Inferior parietal cortex (tissue), 1 donor: ENCODE data around the gene AJM1.
"Not testable (repeated sequence)": the region's sequence is repeated elsewhere in the genome, so short reads cannot be mapped to it uniquely, and the experiment has no call there.

Experiments used
- DNase-seq: peaks from one replicate; pipeline ENCODE4 v3.0.0-alpha.2; 2016; ENCODE audit errors: extremely low spot score

Gene AJM1

GRCh38 chr9:136875155-136875554 is 32.9 kb downstream of the AJM1 start:
- no peak for DNase-seq

- DNase-seq: no peak
Observed at GRCh38 chr9:136876476-136876875, 34.2 kb downstream of the AJM1 start.

- DNase-seq: no peak
Observed at GRCh38 chr9:136880651-136881050, 38.4 kb downstream of the AJM1 start.

GRCh38 chr9:136881691-136882108 is 39.4 kb downstream of the AJM1 start:
- DNase-seq: no peak

- DNase-seq: no peak
Observed at GRCh38 chr9:136882109-136882946, 40.0 kb downstream of the AJM1 start.

- DNase-seq: not testable (repeated sequence)
Observed at GRCh38 chr9:136882947-136883283, 40.6 kb downstream of the AJM1 start.

- DNase-seq: not testable (repeated sequence)
Observed at GRCh38 chr9:136883670-136884069, 41.4 kb downstream of the AJM1 start.

GRCh38 chr9:136885950-136886578 is 43.8 kb downstream of the AJM1 start, which contains the start of gene TRAF2:
TSS of gene TRAF2 (plus strand) at chr9:136886516. CDS start at chr9:136898741, 12,225 bp downstream.
- peak; percentile 98 for DNase-seq

GRCh38 chr9:136886610-136887597 is 44.6 kb downstream of the AJM1 start:
- no peak for DNase-seq

- DNase-seq: no peak
Observed at GRCh38 chr9:136888454-136888853, 46.2 kb downstream of the AJM1 start.

GRCh38 chr9:136889858-136890257 is 47.6 kb downstream of the AJM1 start:
- DNase-seq: no peak

- no peak for DNase-seq
Observed at GRCh38 chr9:136890661-136891060, 48.4 kb downstream of the AJM1 start.
